DND-41 (cell line): ENCODE measurements around the gene LYPLAL1.

Source experiments
- ATAC-seq: fragments of 200-7000 bp; cut with Tn5 transposase; 3 replicates; pipeline ENCODE4 v1.9.1; 2021; ENCODE audit warnings: low read depth; ENCODE audit not compliant: insufficient read depth
- DNase-seq: peaks from one replicate; pipeline ENCODE4 v3.0.0-alpha.2; 2020
- H2AFZ ChIP-seq: 2 replicates; pipeline ENCODE4 v1.6.0; 2012; ENCODE audit warnings: low read depth, low read length
- H3K27ac ChIP-seq: 2 replicates; pipeline ENCODE4 v1.5.1; 2012; ENCODE audit warnings: low read length, inconsistent platforms
- H3K27me3 ChIP-seq: fragments of 200-600 bp; sonication (generic); 2 replicates; pipeline ENCODE4 v1.6.0; 2012; ENCODE audit warnings: low read length, mild to moderate bottlenecking, inconsistent platforms; ENCODE audit not compliant: insufficient read depth, poor library complexity
- H3K36me3 ChIP-seq: 2 replicates; pipeline ENCODE4 v1.5.1; 2012; ENCODE audit warnings: low read length, inconsistent platforms; ENCODE audit not compliant: insufficient read depth
- H3K4me1 ChIP-seq: 2 replicates; pipeline ENCODE4 v1.5.1; 2012; ENCODE audit warnings: mild to moderate bottlenecking, low read length; ENCODE audit not compliant: insufficient read depth
- H3K4me2 ChIP-seq: 2 replicates; pipeline ENCODE4 v1.6.0; 2012; ENCODE audit warnings: mild to moderate bottlenecking, moderate library complexity, low read length, inconsistent platforms; ENCODE audit not compliant: insufficient read depth
- H3K4me3 ChIP-seq, 2 experiments: fragments of 200-600 bp in 1 of 2; shearing (Covaris generic) in 1 of 2; 2 replicates each; pipeline ENCODE4 v1.5.1; 2012 to 2016; ENCODE audit warnings: inconsistent platforms in 2 of 2, low read length in 2 of 2, mild to moderate bottlenecking in 2 of 2, low read depth in 1 of 2, moderate library complexity in 1 of 2
- H3K79me2 ChIP-seq: 2 replicates; pipeline ENCODE4 v1.6.0; 2012; ENCODE audit warnings: low read length, inconsistent platforms; ENCODE audit not compliant: insufficient read depth
- H3K9ac ChIP-seq: 2 replicates; pipeline ENCODE4 v1.6.0; 2012; ENCODE audit warnings: low read depth, mild to moderate bottlenecking, inconsistent platforms, low read length, moderate library complexity
- H3K9me3 ChIP-seq: 2 replicates; pipeline ENCODE4 v1.5.1; 2012; ENCODE audit warnings: low read length, moderate library complexity, mild to moderate bottlenecking, inconsistent platforms; ENCODE audit not compliant: insufficient read depth, severe bottlenecking
- H4K20me1 ChIP-seq: 2 replicates; pipeline ENCODE4 v1.6.0; 2012; ENCODE audit warnings: low read length; ENCODE audit not compliant: insufficient read depth
- CTCF ChIP-seq: IDR thresholded peaks from 2 replicates; pipeline ENCODE4 v1.5.1; 2012; ENCODE audit warnings: borderline replicate concordance, low read length, moderate library complexity, mild to moderate bottlenecking; ENCODE audit not compliant: poor library complexity, severe bottlenecking; ENCODE audit errors: extremely low read depth
- EZH2 ChIP-seq: IDR thresholded peaks from 3 replicates; pipeline ENCODE4 v1.6.1; 2012; ENCODE audit warnings: borderline replicate concordance, low read depth, mild to moderate bottlenecking, moderate library complexity, low read length, inconsistent platforms; ENCODE audit not compliant: severe bottlenecking

The LYPLAL1 gene

GRCh38 chr1:219220945-219221344, 47.3 kb downstream of the LYPLAL1 start:
- Histone ChIP-seq H3K27ac (no peak overlapping the region), H3K4me3 (no peak overlapping the region), H3K36me3 (peaks cover 14% of the 10 kb centered on the region; the same call in 1 of the 2 replicates), H3K9ac (no peak overlapping the region), H3K27me3 (no peaks in the 10 kb centered on the region), H4K20me1 (no peaks in the 10 kb centered on the region), H2AFZ (no peak overlapping the region), H3K9me3 (no peaks in the 10 kb centered on the region), H3K4me1 (no peaks in the 10 kb centered on the region), H3K79me2 (no peaks in the 10 kb centered on the region), H3K4me2 (no peak overlapping the region)
- ATAC-seq, result no peak
- no peak for TF ChIP-seq EZH2
- no peak for TF ChIP-seq CTCF
- no peak for DNase-seq

GRCh38 chr1:219223496-219223895, 49.8 kb downstream of the LYPLAL1 start:
- H3K4me2 ChIP-seq, result no peak overlapping the region
- no peak overlapping the region for H3K27ac ChIP-seq
- H3K9me3 ChIP-seq, result no peaks in the 10 kb centered on the region
- H4K20me1 ChIP-seq, result no peaks in the 10 kb centered on the region
- ATAC-seq (no peak), DNase-seq (no peak)
- no peak overlapping the region for H3K4me3 ChIP-seq
- H3K36me3 ChIP-seq, result peaks cover 10% of the 10 kb centered on the region; the same call in 1 of the 2 replicates
- no peaks in the 10 kb centered on the region for H3K27me3 ChIP-seq
- H2AFZ ChIP-seq, result no peak overlapping the region
- TF ChIP-seq CTCF (no peak), EZH2 (no peak)
- no peaks in the 10 kb centered on the region for H3K4me1 ChIP-seq
- H3K79me2 ChIP-seq, result no peaks in the 10 kb centered on the region
- no peak overlapping the region for H3K9ac ChIP-seq

GRCh38 chr1:219226196-219226595, 52.5 kb downstream of the LYPLAL1 start:
- no peaks in the 10 kb centered on the region for H3K36me3 ChIP-seq
- H3K27me3 ChIP-seq, result no peaks in the 10 kb centered on the region
- H3K9me3 ChIP-seq, result no peaks in the 10 kb centered on the region
- H3K27ac ChIP-seq, result no peak overlapping the region
- no peak overlapping the region for H2AFZ ChIP-seq
- H3K4me2 ChIP-seq, result no peak overlapping the region
- H3K4me1 ChIP-seq, result no peaks in the 10 kb centered on the region
- no peaks in the 10 kb centered on the region for H3K79me2 ChIP-seq
- ATAC-seq (no peak), DNase-seq (no peak)
- no peak overlapping the region for H3K9ac ChIP-seq
- H4K20me1 ChIP-seq, result no peaks in the 10 kb centered on the region
- TF ChIP-seq EZH2 (no peak), CTCF (no peak)
- H3K4me3 ChIP-seq, result no peak overlapping the region

- Histone ChIP-seq H3K27me3 (no peaks in the 10 kb centered on the region), H3K4me1 (no peaks in the 10 kb centered on the region), H3K36me3 (no peaks in the 10 kb centered on the region), H2AFZ (no peak overlapping the region), H4K20me1 (no peaks in the 10 kb centered on the region), H3K9me3 (no peaks in the 10 kb centered on the region), H3K4me3 (no peak overlapping the region), H3K4me2 (no peak overlapping the region), H3K79me2 (no peaks in the 10 kb centered on the region), H3K27ac (no peak overlapping the region), H3K9ac (no peak overlapping the region)
- TF ChIP-seq EZH2 (no peak), CTCF (no peak)
- ATAC-seq (no peak), DNase-seq (no peak)
Measured at GRCh38 chr1:219227360-219228057, 53.8 kb downstream of the LYPLAL1 start.
